Subcutaneous adipose tissue (tissue), 4 donors: ENCODE data around the gene CROCC2. TPM values are rescaled to one million over a fixed set of nuclear protein-coding genes. Genes with fewer than 3 reads are reported as not detected.

ENCODE experiments used
- CTCF ChIP-seq: fragments of 450-650 bp; IDR thresholded peaks from one replicate; pipeline ENCODE4 v1.5.1; 2016; ENCODE audit warnings: low read depth, mild to moderate bottlenecking, control low read depth, antibody characterized with exemption, moderate library complexity
- total RNA-seq, 4 donors: library from RNA; depleted of rRNA; stranded (reverse); fragments of >200 nt; gene quantifications; one replicate each; pipeline ENCODE4 v1.1.0, GENCODE V29; 2016

Gene CROCC2
- total RNA-seq, 4 donors from 2014 or later = not detected

- no peak for TF ChIP-seq CTCF
Observed at GRCh38 chr2:241019441-241020139, 113.5 kb downstream of the CROCC2 start.

- TF ChIP-seq CTCF = no peak
Observed at GRCh38 chr2:241020201-241020600, 114.1 kb downstream of the CROCC2 start.

GRCh38 chr2:241020629-241021190 is 114.6 kb downstream of the CROCC2 start:
- no peak for TF ChIP-seq CTCF

GRCh38 chr2:241025639-241026038 is 119.5 kb downstream of the CROCC2 start:
- TF ChIP-seq CTCF = no peak

- TF ChIP-seq CTCF = no peak
Observed at GRCh38 chr2:241029599-241030332, 123.6 kb downstream of the CROCC2 start.

GRCh38 chr2:241030333-241030680 is 124.2 kb downstream of the CROCC2 start:
- TF ChIP-seq CTCF = no peak

GRCh38 chr2:241030883-241031282 is 124.7 kb downstream of the CROCC2 start:
- TF ChIP-seq CTCF = no peak
